Spinal cord (tissue), 10 donors: ENCODE results near the gene HNF1A. TPM values are rescaled to one million over a fixed set of nuclear protein-coding genes. Genes with fewer than 3 reads are reported as not detected.

Source experiments
- DNase-seq, 6 donors: peaks; one replicate each; pipeline versions ENCODE4 v3.0.0 to v3.0.0-alpha.2; 2013 to 2015; ENCODE audit warnings: low spot score in 6 of 6, low read depth in 4 of 6
- H3K27ac ChIP-seq: one replicate; pipeline ENCODE4 v1.5.1; 2013; ENCODE audit warnings: low read depth, low read length, control low read depth
- H3K27me3 ChIP-seq: one replicate; pipeline ENCODE4 v1.6.1; 2013; ENCODE audit warnings: low read length; ENCODE audit not compliant: control insufficient read depth, insufficient read depth
- H3K36me3 ChIP-seq: one replicate; pipeline ENCODE4 v1.6.1; 2013; ENCODE audit warnings: low read length; ENCODE audit not compliant: control insufficient read depth, insufficient read depth
- H3K4me1 ChIP-seq: one replicate; pipeline ENCODE4 v1.6.1; 2013; ENCODE audit warnings: low read length; ENCODE audit not compliant: control insufficient read depth, insufficient read depth
- H3K4me3 ChIP-seq: one replicate; pipeline ENCODE4 v1.5.1; 2013; ENCODE audit warnings: low read depth, low read length, control low read depth
- H3K9me3 ChIP-seq: one replicate; pipeline ENCODE4 v1.6.1; 2013; ENCODE audit warnings: low read length; ENCODE audit not compliant: control insufficient read depth, insufficient read depth
- WGBS: methylation state at CpG from one replicate; pipeline ENCODE4 v1.1.5; 2013; ENCODE audit warnings: missing lambda C conversion rate; ENCODE audit not compliant: insufficient coverage; 5-methylcytosine and 5-hydroxymethylcytosine counted together
- polyA plus RNA-seq, 2 donors: library from polyadenylated mRNA; unstranded; fragments of 120-200 nt; gene quantifications; one replicate each; pipeline ENCODE4 v1.2.1, GENCODE V29; 2013; ENCODE audit not compliant: insufficient read length in 2 of 2
- total RNA-seq, 2 donors: library from RNA; depleted of rRNA in 1 of 2; stranded (reverse); fragments of 120-200 nt in 1 of 2; fragments of >200 nt in 1 of 2; gene quantifications; one replicate each; pipeline versions ENCODE4 v1.2.3 to v1.2.4, GENCODE V29; 2013 to 2014
- donor health status: healthy.

Gene HNF1A
- total and polyA plus RNA-seq, 4 donors: 0.36 TPM; not detected in 3

- DNase-seq: no peak
- 76% methylated on average over 4 of the region's 4 CpGs for WGBS
- peaks cover 3% of the 10 kb centered on the region for H3K9me3 ChIP-seq
These were observed 23.1 kb upstream of the HNF1A start for GRCh38 chr12:120955232-120955631.

GRCh38 chr12:120956579-120957300 is 21.6 kb upstream of the HNF1A start:
- Histone ChIP-seq H3K9me3 (no peaks in the 10 kb centered on the region), H3K4me1 (no peaks in the 10 kb centered on the region), H3K36me3 (no peaks in the 10 kb centered on the region), H3K27me3 (no peaks in the 10 kb centered on the region), H3K27ac (no peak overlapping the region), H3K4me3 (no peak overlapping the region)
- WGBS: 87% methylated on average over 5 of the region's 5 CpGs
- peak in 1 of 6 donors; percentile 9 for DNase-seq

More at GRCh38 chr12:120955232-120955631, 23.1 kb upstream of the HNF1A start:
- no peaks in the 10 kb centered on the region for H3K4me1 ChIP-seq
- no peaks in the 10 kb centered on the region for H3K36me3 ChIP-seq
- H3K27ac ChIP-seq: no peak overlapping the region
- H3K27me3 ChIP-seq: no peaks in the 10 kb centered on the region
- H3K4me3 ChIP-seq: no peak overlapping the region

GRCh38 chr12:120959111-120959878 is 19.0 kb upstream of the HNF1A start:
- WGBS: 67% methylated on average over 5 of the region's 13 CpGs

GRCh38 chr12:120960657-120961056 is 17.7 kb upstream of the HNF1A start:
- no peaks in the 10 kb centered on the region for H3K9me3 ChIP-seq
- DNase-seq: no peak
- 94% methylated on average over 3 of the region's 7 CpGs for WGBS
- H3K4me1 ChIP-seq: no peaks in the 10 kb centered on the region
- H3K27ac ChIP-seq: no peak overlapping the region
- no peaks in the 10 kb centered on the region for H3K36me3 ChIP-seq
- H3K27me3 ChIP-seq: no peaks in the 10 kb centered on the region
- no peak overlapping the region for H3K4me3 ChIP-seq

More at GRCh38 chr12:120959111-120959878, 19.0 kb upstream of the HNF1A start:
- no peaks in the 10 kb centered on the region for H3K27me3 ChIP-seq
- no peaks in the 10 kb centered on the region for H3K36me3 ChIP-seq
- no peak for DNase-seq
- no peaks in the 10 kb centered on the region for H3K9me3 ChIP-seq
- no peak overlapping the region for H3K4me3 ChIP-seq
- H3K4me1 ChIP-seq: no peaks in the 10 kb centered on the region
- H3K27ac ChIP-seq: no peak overlapping the region

GRCh38 chr12:120961604-120962531 is 16.5 kb upstream of the HNF1A start:
- WGBS: 63% methylated on average over 6 of the region's 17 CpGs
- DNase-seq: peak in 1 of 6 donors; percentile 14
- no peaks in the 10 kb centered on the region for H3K36me3 ChIP-seq
- H3K4me3 ChIP-seq: no peak overlapping the region
- H3K9me3 ChIP-seq: no peaks in the 10 kb centered on the region
- no peak overlapping the region for H3K27ac ChIP-seq
- H3K27me3 ChIP-seq: no peaks in the 10 kb centered on the region
- no peaks in the 10 kb centered on the region for H3K4me1 ChIP-seq

- 100% methylated on average over 2 of the region's 2 CpGs for WGBS
- no peak overlapping the region for H3K27ac ChIP-seq
- H3K9me3 ChIP-seq: no peaks in the 10 kb centered on the region
- H3K4me1 ChIP-seq: no peaks in the 10 kb centered on the region
- H3K4me3 ChIP-seq: no peak overlapping the region
- no peaks in the 10 kb centered on the region for H3K36me3 ChIP-seq
- no peak for DNase-seq
- H3K27me3 ChIP-seq: no peaks in the 10 kb centered on the region
These were observed 15.8 kb upstream of the HNF1A start for GRCh38 chr12:120962532-120963020.

- Histone ChIP-seq H3K4me3 (no peak overlapping the region), H3K27me3 (no peaks in the 10 kb centered on the region), H3K4me1 (no peaks in the 10 kb centered on the region), H3K27ac (no peak overlapping the region), H3K36me3 (no peaks in the 10 kb centered on the region), H3K9me3 (no peaks in the 10 kb centered on the region)
- 83% methylated on average over 3 of the region's 8 CpGs for WGBS
- DNase-seq: no peak
These were observed 14.0 kb upstream of the HNF1A start for GRCh38 chr12:120964298-120964697.

- Histone ChIP-seq H3K27me3 (no peaks in the 10 kb centered on the region), H3K4me1 (no peaks in the 10 kb centered on the region), H3K9me3 (no peaks in the 10 kb centered on the region), H3K36me3 (no peaks in the 10 kb centered on the region), H3K27ac (no peak overlapping the region), H3K4me3 (no peak overlapping the region)
- 65% methylated on average over 12 of the region's 13 CpGs for WGBS
- DNase-seq: no peak
These were observed 12.7 kb upstream of the HNF1A start for GRCh38 chr12:120965534-120966091.

GRCh38 chr12:120970310-120970709 is 8.0 kb upstream of the HNF1A start:
- Histone ChIP-seq H3K27me3 (no peaks in the 10 kb centered on the region), H3K4me1 (peaks cover 7% of the 10 kb centered on the region), H3K27ac (no peak overlapping the region), H3K9me3 (no peaks in the 10 kb centered on the region), H3K4me3 (no peak overlapping the region), H3K36me3 (no peaks in the 10 kb centered on the region)
- 75% methylated on average over 3 of the region's 3 CpGs for WGBS
- DNase-seq: no peak
